Activated effector memory CD4-positive, alpha-beta T cell treated with anti-CD3 and anti-CD28 coated beads, Interleukin-2, amount 50 U/mL, for 16 hours (primary cell): ENCODE data around the gene THUMPD2.
"Not testable (repeated sequence)": the region's sequence is repeated elsewhere in the genome, so short reads cannot be mapped to it uniquely, and the experiment has no call there.

Experiments used
- DNase-seq: peaks from one replicate; pipeline ENCODE4 v3.0.0-alpha.2; 2020

Gene THUMPD2

GRCh38 chr2:39778775-39779340, at the start of gene THUMPD2:
THUMPD2 (minus strand) TSS chr2:39779258; CDS start chr2:39779239, 19 bp downstream.
- DNase-seq, result peak; percentile 84

GRCh38 chr2:39821871-39822270, 42.8 kb upstream of the THUMPD2 start:
- no peak for DNase-seq

- no peak for DNase-seq
These were observed 37.8 kb upstream of the THUMPD2 start for GRCh38 chr2:39816845-39817244.

GRCh38 chr2:39816428-39816827, 37.4 kb upstream of the THUMPD2 start:
- no peak for DNase-seq

GRCh38 chr2:39805936-39806608, 27.0 kb upstream of the THUMPD2 start:
- DNase-seq, result no peak

GRCh38 chr2:39803839-39804238, 24.8 kb upstream of the THUMPD2 start:
- DNase-seq, result no peak

- no peak for DNase-seq
These were observed 21.7 kb upstream of the THUMPD2 start for GRCh38 chr2:39800752-39801151.

- no peak for DNase-seq
These were observed 17.1 kb upstream of the THUMPD2 start for GRCh38 chr2:39796134-39796533.

GRCh38 chr2:39790216-39790818, 11.3 kb upstream of the THUMPD2 start:
- not testable (repeated sequence) for DNase-seq

- no peak for DNase-seq
These were observed 8.9 kb upstream of the THUMPD2 start for GRCh38 chr2:39787950-39788349.

GRCh38 chr2:39786761-39787522, 7.9 kb upstream of the THUMPD2 start:
- no peak for DNase-seq

GRCh38 chr2:39782591-39782990, 3.5 kb upstream of the THUMPD2 start:
- no peak for DNase-seq

- no peak for DNase-seq
These were observed 2.6 kb upstream of the THUMPD2 start for GRCh38 chr2:39781697-39782096.

- DNase-seq, result no peak
These were observed 2.0 kb upstream of the THUMPD2 start for GRCh38 chr2:39780825-39781600.

GRCh38 chr2:39779927-39780326, 869 bp upstream of the THUMPD2 start:
- no peak for DNase-seq

- DNase-seq, result no peak
These were observed 338 bp upstream of the THUMPD2 start for GRCh38 chr2:39779341-39779851.

GRCh38 chr2:39778233-39778632, 825 bp downstream of the THUMPD2 start:
- DNase-seq, result no peak

GRCh38 chr2:39772812-39773152, 6.3 kb downstream of the THUMPD2 start:
- no peak for DNase-seq

- DNase-seq, result no peak
These were observed 6.8 kb downstream of the THUMPD2 start for GRCh38 chr2:39772086-39772811.

GRCh38 chr2:39762448-39762847, 16.6 kb downstream of the THUMPD2 start:
- no peak for DNase-seq

- no peak for DNase-seq
These were observed 21.9 kb downstream of the THUMPD2 start for GRCh38 chr2:39757156-39757555.

- DNase-seq, result no peak
These were observed 23.6 kb downstream of the THUMPD2 start for GRCh38 chr2:39755466-39755865.
